Prostate gland (tissue), 2 donors: Measurements from ENCODE around the gene LDLR.

Experiments used
- CTCF ChIP-seq, 4 experiments: fragments of 200-600 bp in 2 of 4; fragments of 450-650 bp in 2 of 4; sonication (generic) in 2 of 4; IDR thresholded peaks; 1 replicate in 3 of 4; 2 replicates in 1 of 4; pipeline ENCODE4 v1.5.1; 2016 to 2019; ENCODE audit warnings: antibody characterized with exemption in 4 of 4, mild to moderate bottlenecking in 2 of 4, moderate library complexity in 2 of 4
- POLR2A ChIP-seq: fragments of 450-650 bp; IDR thresholded peaks from one replicate; pipeline ENCODE4 v1.6.1; 2016; ENCODE audit warnings: antibody characterized with exemption, mild to moderate bottlenecking

GRCh38 chr19:11115895-11116446 lies 26.7 kb downstream of the LDLR start:
- TF ChIP-seq POLR2A (no peak), CTCF (IDR thresholded peaks at IDR 0.05) (no peak)
